HG03175 (cell line): ENCODE measurements around the gene PCDHB9.
"Not testable (repeated sequence)": the region's sequence is repeated elsewhere in the genome, so short reads cannot be mapped to it uniquely, and the experiment has no call there.

ENCODE experiments used
- ATAC-seq: cut with Tn5 transposase; IDR thresholded peaks from one replicate; pipeline ENCODE4 v1.9.1; 2021; ENCODE audit warnings: mild to moderate bottlenecking, moderate library complexity; ENCODE audit not compliant: unreplicated experiment

Gene PCDHB9

GRCh38 chr5:141234109-141234667, 47.2 kb downstream of the PCDHB9 start:
- ATAC-seq, result no peak

GRCh38 chr5:141235922-141236321, 49.0 kb downstream of the PCDHB9 start:
- ATAC-seq, result not testable (repeated sequence)

DNA sequence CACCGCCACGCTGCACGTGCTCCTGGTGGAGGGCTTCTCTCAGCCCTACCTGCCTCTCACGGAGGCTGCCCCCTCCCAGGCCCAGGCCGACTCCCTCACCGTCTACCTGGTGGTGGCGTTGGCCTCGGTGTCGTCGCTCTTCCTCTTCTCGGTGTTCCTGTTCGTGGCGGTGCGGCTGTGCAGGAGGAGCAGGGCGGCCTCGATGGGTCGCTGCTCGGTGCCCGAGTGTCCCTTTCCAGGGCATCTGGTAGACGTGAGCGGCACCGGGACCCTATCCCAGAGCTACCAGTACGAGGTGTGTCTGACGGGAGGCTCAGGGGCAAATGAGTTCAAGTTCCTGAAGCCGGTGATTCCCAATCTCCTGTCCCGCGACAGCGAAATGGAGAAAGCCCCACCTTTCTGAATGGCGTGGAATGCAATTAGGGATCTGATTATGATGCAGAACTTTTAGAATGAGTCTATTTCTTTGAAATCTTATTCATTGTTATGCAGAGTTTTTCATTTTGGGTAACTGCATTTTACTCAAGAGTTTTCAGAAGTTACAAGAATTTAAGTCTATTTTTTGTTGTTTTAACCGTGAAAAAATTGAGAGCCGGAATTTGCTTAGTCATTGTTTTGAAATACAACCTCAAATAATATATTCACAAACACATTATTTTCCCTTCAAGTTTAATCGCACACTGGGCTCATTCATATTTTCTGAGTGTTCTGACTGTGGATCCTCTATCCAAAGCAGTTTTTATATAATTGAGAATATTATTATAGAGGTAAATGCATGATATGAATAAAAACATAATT, 49.8 kb downstream of the PCDHB9 start:
- no peak for ATAC-seq
